Tibial nerve (tissue), 4 donors: ENCODE data around the gene TAS2R3. TPM values are rescaled to one million over a fixed set of nuclear protein-coding genes. Genes with fewer than 3 reads are reported as not detected.
"Not testable (repeated sequence)": the region's sequence is repeated elsewhere in the genome, so short reads cannot be mapped to it uniquely, and the experiment has no call there.

Experiments used
- DNase-seq, 2 donors: peaks; one replicate each; pipeline ENCODE4 v3.0.0-alpha.2; 2019; ENCODE audit warnings: low spot score in 2 of 2
- H3K27ac ChIP-seq, 4 donors: fragments of 200-600 bp; sonication (generic) in 3 of 4; one replicate each; pipeline ENCODE4 v1.5.1; 2017 to 2019; ENCODE audit warnings: mild to moderate bottlenecking in 1 of 4
- H3K27me3 ChIP-seq, 2 donors: fragments of 200-600 bp; sonication (generic) in 1 of 2; one replicate each; pipeline versions ENCODE4 v1.5.1 to v1.6.0; 2017 to 2019
- H3K36me3 ChIP-seq, 3 donors: fragments of 200-600 bp; sonication (generic); one replicate each; pipeline ENCODE4 v1.5.1; 2018 to 2019
- H3K4me1 ChIP-seq, 4 donors: fragments of 200-600 bp; sonication (generic) in 3 of 4; one replicate each; pipeline ENCODE4 v1.5.1; 2017 to 2019
- H3K4me3 ChIP-seq, 4 donors: fragments of 200-600 bp; sonication (generic) in 3 of 4; one replicate each; pipeline ENCODE4 v1.5.1; 2017 to 2019; ENCODE audit warnings: mild to moderate bottlenecking in 1 of 4, moderate library complexity in 1 of 4
- H3K9me3 ChIP-seq, 4 donors: fragments of 200-600 bp; sonication (generic) in 3 of 4; one replicate each; pipeline ENCODE4 v1.5.1; 2017 to 2019
- EP300 ChIP-seq, 2 donors: sonication (generic); formaldehyde crosslinking; IDR thresholded peaks; one replicate each; pipeline ENCODE4 v1.6.1; 2017; ENCODE audit warnings: antibody characterized with exemption in 2 of 2, mild to moderate bottlenecking in 1 of 2
- POLR2A ChIP-seq, 2 donors: fragments of 450-650 bp; IDR thresholded peaks; one replicate each; pipeline ENCODE4 v1.6.1; 2017; ENCODE audit warnings: antibody characterized with exemption in 2 of 2, mild to moderate bottlenecking in 2 of 2, moderate library complexity in 2 of 2
- WGBS, 2 donors: methylation state at CpG; one replicate each; pipeline ENCODE4 v1.1.5; 2018; 5-methylcytosine and 5-hydroxymethylcytosine counted together
- total RNA-seq, 4 donors: library from RNA; depleted of rRNA; stranded (reverse); fragments of >200 nt; gene quantifications; one replicate each; pipeline ENCODE4 v1.1.0, GENCODE V29; 2016
- TF ChIP-seq, protein P1 (sequence below), 5 experiments: fragments of 200-600 bp in 3 of 5; fragments of 450-650 bp in 2 of 5; sonication (generic) in 3 of 5; IDR thresholded peaks; one replicate each; pipeline ENCODE4 v1.5.1; 2016 to 2019; ENCODE audit warnings: antibody characterized with exemption in 5 of 5, mild to moderate bottlenecking in 3 of 5, moderate library complexity in 2 of 5

Gene TAS2R3
- total RNA-seq, 4 donors from 2014 or later = 3.1 to 5.9 (median 4.4) TPM

DNA sequence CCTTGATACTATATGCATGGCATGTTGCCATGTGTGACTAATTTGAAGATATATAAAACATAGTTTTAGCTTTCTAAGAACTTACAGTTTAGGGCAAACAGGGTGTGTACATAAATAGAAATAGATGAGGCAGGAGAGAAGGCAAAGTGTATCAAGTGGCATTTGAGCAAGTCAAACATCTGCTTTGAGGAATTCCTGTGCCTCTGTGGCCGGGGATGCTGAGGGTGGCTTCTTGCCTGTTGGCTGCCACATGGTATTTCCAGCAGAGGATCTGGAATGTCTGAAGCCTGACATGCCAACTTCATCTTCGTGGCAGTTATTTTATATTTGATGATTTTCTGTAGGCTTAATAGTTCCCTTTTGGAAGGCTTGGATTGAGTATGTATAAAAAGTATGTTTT, 19.8 kb upstream of the TAS2R3 start:
- WGBS, 2 donors = 82 to 87% methylated on average over 2 of the region's 2 CpGs
- Histone ChIP-seq H3K9me3 (no peaks in the 10 kb centered on the region), H3K36me3 (peaks cover 4 to 91% (median 15%) of the 10 kb centered on the region in 3 donors), H3K4me1 (peaks cover 0 to 20% (median 1%) of the 10 kb centered on the region in 4 donors), H3K27me3 (no peaks in the 10 kb centered on the region), H3K27ac (no peak overlapping the region), H3K4me3 (no peak overlapping the region)
- TF ChIP-seq POLR2A (IDR thresholded peaks at IDR 0.05) (no peak), EP300 (IDR thresholded peaks at IDR 0.05) (no peak)
- TF ChIP-seq, protein P1, sequence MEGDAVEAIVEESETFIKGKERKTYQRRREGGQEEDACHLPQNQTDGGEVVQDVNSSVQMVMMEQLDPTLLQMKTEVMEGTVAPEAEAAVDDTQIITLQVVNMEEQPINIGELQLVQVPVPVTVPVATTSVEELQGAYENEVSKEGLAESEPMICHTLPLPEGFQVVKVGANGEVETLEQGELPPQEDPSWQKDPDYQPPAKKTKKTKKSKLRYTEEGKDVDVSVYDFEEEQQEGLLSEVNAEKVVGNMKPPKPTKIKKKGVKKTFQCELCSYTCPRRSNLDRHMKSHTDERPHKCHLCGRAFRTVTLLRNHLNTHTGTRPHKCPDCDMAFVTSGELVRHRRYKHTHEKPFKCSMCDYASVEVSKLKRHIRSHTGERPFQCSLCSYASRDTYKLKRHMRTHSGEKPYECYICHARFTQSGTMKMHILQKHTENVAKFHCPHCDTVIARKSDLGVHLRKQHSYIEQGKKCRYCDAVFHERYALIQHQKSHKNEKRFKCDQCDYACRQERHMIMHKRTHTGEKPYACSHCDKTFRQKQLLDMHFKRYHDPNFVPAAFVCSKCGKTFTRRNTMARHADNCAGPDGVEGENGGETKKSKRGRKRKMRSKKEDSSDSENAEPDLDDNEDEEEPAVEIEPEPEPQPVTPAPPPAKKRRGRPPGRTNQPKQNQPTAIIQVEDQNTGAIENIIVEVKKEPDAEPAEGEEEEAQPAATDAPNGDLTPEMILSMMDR (IDR thresholded peaks at IDR 0.05) = no peak
- no peak for DNase-seq

GRCh38 chr7:141748396-141748795, 15.5 kb upstream of the TAS2R3 start:
- H3K36me3 ChIP-seq = peaks cover 15 to 98% (median 34%) of the 10 kb centered on the region in 3 donors
- WGBS, 2 donors = 92 to 93% methylated on average over 2 of the region's 2 CpGs
- no peak for DNase-seq
- no peaks in the 10 kb centered on the region for H3K27me3 ChIP-seq
- no peaks in the 10 kb centered on the region for H3K4me1 ChIP-seq
- H3K4me3 ChIP-seq = no peak overlapping the region
- TF ChIP-seq, protein P1 (IDR thresholded peaks at IDR 0.05) = no peak
- TF ChIP-seq POLR2A (IDR thresholded peaks at IDR 0.05) (no peak), EP300 (IDR thresholded peaks at IDR 0.05) (no peak)
- peaks cover 0 to 25% (median 4%) of the 10 kb centered on the region in 4 donors for H3K9me3 ChIP-seq
- H3K27ac ChIP-seq = no peak overlapping the region

DNA sequence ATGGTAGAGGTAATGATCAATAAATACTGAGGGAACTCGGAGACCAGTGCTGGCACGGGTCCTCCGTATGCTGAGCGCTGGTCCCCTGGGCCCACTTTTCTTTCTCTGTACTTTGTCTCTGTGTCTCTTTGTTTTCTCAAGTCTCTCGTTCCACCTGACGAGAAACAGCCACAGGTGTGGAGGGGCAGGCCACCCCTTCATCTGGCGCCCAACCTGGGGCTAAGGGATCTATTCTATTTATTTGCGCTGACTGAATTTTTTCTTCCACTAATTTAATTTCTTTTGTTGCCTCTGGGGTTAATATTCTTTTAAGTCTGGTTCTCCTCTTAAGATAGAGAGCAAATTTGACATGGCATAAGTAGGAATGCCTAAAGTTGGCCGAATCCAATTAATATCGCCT, 12.0 kb upstream of the TAS2R3 start:
- H3K4me3 ChIP-seq, H3K4me1 ChIP-seq, H3K27me3 ChIP-seq, DNase-seq, H3K27ac ChIP-seq: not testable (repeated sequence)
- peaks cover 0 to 25% (median 4%) of the 10 kb centered on the region in 4 donors for H3K9me3 ChIP-seq
- peaks cover 11 to 97% (median 27%) of the 10 kb centered on the region in 3 donors for H3K36me3 ChIP-seq
- 96 to 97% methylated on average over 10 of the region's 10 CpGs for WGBS, 2 donors

DNA sequence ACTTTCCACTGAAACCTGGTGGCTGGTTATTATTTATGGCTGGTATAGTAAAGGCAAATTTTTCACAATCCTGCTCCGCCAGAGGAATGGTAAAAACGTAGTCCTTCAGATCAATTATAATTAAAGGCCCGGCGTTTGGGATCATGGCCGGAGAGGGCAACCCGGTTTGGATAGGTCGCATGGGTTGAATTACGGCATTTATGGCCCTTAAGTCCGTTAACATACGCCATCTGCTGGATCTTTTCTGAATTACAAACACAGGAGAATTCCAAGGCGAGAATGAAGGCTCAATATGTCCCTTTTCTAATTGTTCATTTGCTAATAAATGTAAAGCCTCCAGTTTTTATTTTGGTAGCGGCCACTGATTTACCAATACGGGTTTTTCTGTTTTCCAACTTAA, 11.3 kb upstream of the TAS2R3 start:
- Histone ChIP-seq H3K27me3 (no peaks in the 10 kb centered on the region), H3K27ac (no peak overlapping the region), H3K36me3 (peaks cover 11 to 99% (median 27%) of the 10 kb centered on the region in 3 donors), H3K4me3 (no peak overlapping the region), H3K9me3 (peaks cover 0 to 25% (median 4%) of the 10 kb centered on the region in 4 donors), H3K4me1 (no peaks in the 10 kb centered on the region)
- WGBS, 2 donors = 95 to 96% methylated on average over 13 of the region's 13 CpGs
- no peak for TF ChIP-seq POLR2A (IDR thresholded peaks at IDR 0.05)
- TF ChIP-seq EP300 (IDR thresholded peaks at IDR 0.05) = no peak
- TF ChIP-seq, protein P1 (IDR thresholded peaks at IDR 0.05) = no peak
- no peak for DNase-seq

- Histone ChIP-seq H3K4me3 (no peak overlapping the region), H3K27ac (no peak overlapping the region), H3K4me1 (no peaks in the 10 kb centered on the region), H3K36me3 (peaks cover 7 to 97% (median 18%) of the 10 kb centered on the region in 3 donors), H3K27me3 (no peaks in the 10 kb centered on the region), H3K9me3 (peaks cover 0 to 25% (median 4%) of the 10 kb centered on the region in 4 donors)
- TF ChIP-seq POLR2A (IDR thresholded peaks at IDR 0.05) (no peak), EP300 (IDR thresholded peaks at IDR 0.05) (no peak)
- TF ChIP-seq, protein P1 (IDR thresholded peaks at IDR 0.05) = peak in 2 of 5 experiments; percentile 16 to 25
- no peak for DNase-seq
- 84 to 88% methylated on average over 6 of the region's 6 CpGs for WGBS, 2 donors
Observed at GRCh38 chr7:141754939-141755338, 9.0 kb upstream of the TAS2R3 start.

- 97% methylated on average over 3 of the region's 3 CpGs for WGBS, 2 donors
Observed at GRCh38 chr7:141770083-141770583, 6.2 kb downstream of the TAS2R3 start.

More at GRCh38 chr7:141770083-141770583, 6.2 kb downstream of the TAS2R3 start:
- H3K4me3 ChIP-seq, H3K9me3 ChIP-seq, H3K27me3 ChIP-seq, H3K27ac ChIP-seq, DNase-seq, H3K4me1 ChIP-seq: not testable (repeated sequence)
- H3K36me3 ChIP-seq = peaks cover 0 to 33% (median 0%) of the 10 kb centered on the region in 3 donors
